Activated CD4-positive, alpha-beta T cell treated with anti-CD3 and anti-CD28 coated beads, Interleukin-2, amount 50 U/mL, for 1 hour (primary cell): ENCODE measurements around the gene TXN2.
"Not testable (repeated sequence)": the region's sequence is repeated elsewhere in the genome, so short reads cannot be mapped to it uniquely, and the experiment has no call there.

ENCODE experiments used
- DNase-seq: peaks from one replicate; pipeline ENCODE4 v3.0.0-alpha.2; 2020

TXN2 gene, protein sequence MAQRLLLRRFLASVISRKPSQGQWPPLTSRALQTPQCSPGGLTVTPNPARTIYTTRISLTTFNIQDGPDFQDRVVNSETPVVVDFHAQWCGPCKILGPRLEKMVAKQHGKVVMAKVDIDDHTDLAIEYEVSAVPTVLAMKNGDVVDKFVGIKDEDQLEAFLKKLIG

GRCh38 chr22:36481393-36482168 lies at the start of gene TXN2:
Gene TXN2 (minus strand): TSS chr22:36481640. CDS start chr22:36480837, 803 bp downstream.
- DNase-seq: peak; percentile 96

- DNase-seq: peak; percentile 97
These were observed 47.6 kb upstream of the TXN2 start, which contains the start of gene EIF3D for GRCh38 chr22:36528795-36529751. Gene EIF3D (minus strand): TSS chr22:36529166. CDS start chr22:36526121, 3,045 bp downstream.

- DNase-seq: no peak
These were observed 46.9 kb upstream of the TXN2 start for GRCh38 chr22:36528341-36528740.

DNA sequence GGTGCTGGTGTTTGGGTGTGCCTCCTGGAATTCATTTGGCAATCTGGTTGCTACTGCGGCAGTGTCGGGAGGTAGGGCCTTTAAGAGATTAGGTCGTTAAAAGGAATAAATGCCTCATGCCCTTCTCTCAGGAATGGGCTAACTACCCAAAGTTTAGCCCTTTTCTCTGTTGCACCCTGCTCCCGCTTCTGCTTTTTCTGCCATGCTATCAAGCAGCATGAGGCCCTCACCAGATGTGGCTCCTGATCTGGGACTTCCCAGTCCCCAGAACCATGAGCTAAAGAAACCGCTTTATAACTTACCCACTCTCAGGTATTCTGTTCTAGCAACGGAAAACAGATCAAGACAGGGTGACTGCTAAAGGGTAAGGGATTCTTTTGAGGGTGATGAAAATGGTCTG lies 41.2 kb upstream of the TXN2 start:
- DNase-seq: no peak

DNA sequence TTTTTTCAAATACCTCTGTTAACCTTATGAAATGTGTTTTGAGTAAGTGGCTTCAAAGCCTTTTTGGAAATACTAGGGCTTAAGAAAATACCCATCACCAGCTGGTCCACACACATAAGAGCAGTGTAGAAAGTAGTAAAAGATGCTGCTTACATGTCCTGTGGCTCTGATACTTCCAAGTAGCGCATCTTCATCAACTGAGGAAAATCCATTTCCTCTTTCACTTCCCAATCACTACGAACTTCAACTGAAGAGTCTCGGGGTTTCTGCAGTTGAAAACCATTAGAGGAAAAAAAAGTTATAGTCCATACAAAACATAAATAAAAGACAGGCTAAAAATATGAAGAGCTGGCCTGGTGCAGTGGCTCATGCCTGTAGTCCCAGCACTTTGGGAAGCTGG lies 39.0 kb upstream of the TXN2 start:
- DNase-seq: no peak

- DNase-seq: not testable (repeated sequence)
These were observed 38.5 kb upstream of the TXN2 start for GRCh38 chr22:36519906-36520305.

- no peak for DNase-seq
These were observed 33.3 kb upstream of the TXN2 start for GRCh38 chr22:36514766-36515165.

DNA sequence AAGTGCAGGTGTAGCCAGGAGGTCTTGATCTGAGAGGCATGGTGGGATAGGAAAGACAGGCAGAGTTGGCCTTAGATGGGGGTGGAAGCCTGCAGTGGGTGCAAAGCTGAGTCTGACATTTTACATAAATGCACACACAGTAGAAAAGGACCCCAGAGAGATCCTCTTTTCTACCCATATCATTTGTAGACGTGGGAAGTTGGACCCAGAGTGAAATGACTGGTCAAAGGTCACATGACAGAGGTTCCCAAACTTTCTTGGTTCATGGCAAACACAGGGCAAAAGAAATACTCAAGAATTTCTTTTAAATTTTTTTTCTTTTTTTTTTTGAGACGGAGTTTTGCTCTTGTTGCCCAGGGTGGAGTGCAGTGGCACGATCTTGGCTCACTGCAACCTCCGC lies 31.6 kb upstream of the TXN2 start:
- DNase-seq: no peak

GRCh38 chr22:36512333-36512732 lies 30.9 kb upstream of the TXN2 start:
- no peak for DNase-seq

- DNase-seq: peak; percentile 31
These were observed 29.8 kb upstream of the TXN2 start for GRCh38 chr22:36510966-36511881.

DNA sequence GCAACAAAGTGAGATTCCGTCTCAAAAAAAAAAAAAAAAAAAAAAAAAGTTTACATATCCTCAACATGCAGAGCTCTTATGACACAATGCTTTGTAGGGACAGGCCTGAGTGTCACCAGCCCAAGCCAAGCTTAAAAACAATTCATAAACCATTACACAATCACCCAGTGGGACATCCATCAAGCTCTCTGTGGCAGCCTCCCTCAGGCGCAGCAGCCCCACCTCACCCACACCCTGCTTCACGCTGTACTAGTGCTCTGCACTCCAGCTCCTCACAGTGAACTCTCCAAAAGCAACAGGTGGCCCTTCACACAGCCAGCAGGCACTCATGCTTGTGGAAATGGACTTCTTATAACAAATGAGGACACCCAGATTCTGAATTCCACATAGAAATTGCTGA lies 28.9 kb upstream of the TXN2 start:
- DNase-seq: no peak

GRCh38 chr22:36507518-36508010 lies 26.1 kb upstream of the TXN2 start:
- DNase-seq: no peak

DNA sequence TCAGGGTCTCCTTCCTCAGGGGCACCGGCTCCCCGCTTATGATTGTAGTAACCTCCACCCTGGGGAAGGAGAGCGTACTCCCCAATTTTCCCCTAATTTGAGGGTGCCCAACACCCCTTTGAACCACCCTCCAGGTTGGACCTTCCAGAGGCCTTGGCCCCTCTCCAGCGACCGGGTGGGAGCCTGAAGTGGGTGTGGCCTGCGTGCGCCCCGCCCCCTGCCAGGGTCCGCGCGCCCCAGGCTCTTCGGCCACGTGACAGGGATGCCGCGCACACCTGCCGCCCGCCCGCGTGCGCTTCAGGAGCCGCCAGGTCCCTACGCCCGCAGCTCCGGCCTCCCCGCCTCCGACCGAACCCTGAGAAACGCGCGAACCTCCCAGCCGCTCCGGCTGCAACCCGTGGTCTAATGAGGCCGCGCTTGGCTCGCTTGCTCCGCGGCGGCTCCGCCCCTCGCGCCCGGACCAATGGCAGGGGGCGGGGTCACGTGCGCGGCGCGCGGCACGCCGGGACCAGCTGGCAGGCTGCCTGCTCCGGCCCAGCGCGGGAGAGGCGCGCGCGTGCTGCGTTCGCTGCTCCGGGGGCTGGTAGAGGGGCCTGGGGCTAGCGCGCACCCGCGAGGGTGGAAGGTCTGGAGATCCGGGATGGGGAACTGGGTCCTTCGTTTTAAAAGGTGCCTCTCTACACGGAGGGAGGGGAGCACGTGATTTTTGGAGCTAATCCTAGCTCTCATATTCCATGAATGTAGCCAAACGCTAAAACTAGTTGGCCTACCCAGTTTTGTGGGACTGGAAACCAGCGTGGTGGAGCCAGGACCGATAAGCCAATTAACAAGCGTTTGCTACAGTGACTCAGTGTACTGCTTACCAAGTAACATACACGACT lies 25.4 kb upstream of the TXN2 start, which contains the start of gene FOXRED2:
Gene FOXRED2 (minus strand): TSS at position 404 of the 881 bp plus-strand sequence. CDS start 618 bp downstream, outside the sequence.
- DNase-seq: peak; percentile 86

DNA sequence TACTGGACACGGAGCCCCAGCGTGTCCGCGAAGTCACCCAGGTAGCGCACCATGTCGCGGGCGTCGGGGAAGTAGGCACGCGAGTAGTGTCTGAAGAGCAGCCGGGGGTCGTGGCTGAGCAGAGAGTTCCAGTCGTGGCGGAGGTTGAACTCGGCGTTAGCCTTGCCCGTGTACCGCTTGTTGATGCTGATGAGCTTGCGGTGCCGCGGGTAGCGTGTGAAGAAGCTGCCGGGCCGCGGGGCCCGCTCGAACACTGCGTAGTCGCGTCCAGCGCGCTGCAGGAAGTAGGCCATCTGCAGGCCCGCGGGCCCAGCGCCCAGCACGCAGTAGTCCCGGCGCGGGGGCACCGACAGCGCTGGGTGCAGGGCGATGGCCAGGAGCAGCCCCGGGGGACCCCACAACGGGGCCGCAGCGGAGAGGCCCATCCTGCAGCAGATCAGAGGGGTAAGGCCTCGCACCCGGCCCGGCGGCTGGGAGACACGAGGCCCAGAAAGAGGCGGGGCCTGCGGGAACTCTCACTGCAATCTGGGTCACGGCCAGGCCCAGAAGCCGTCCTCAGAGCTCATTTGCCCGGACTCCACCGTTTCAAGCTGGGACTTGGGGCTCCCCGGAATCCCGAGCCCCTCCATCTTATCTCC lies 24.7 kb upstream of the TXN2 start:
- DNase-seq: no peak

GRCh38 chr22:36497910-36498665 lies 16.6 kb upstream of the TXN2 start:
- no peak for DNase-seq

DNA sequence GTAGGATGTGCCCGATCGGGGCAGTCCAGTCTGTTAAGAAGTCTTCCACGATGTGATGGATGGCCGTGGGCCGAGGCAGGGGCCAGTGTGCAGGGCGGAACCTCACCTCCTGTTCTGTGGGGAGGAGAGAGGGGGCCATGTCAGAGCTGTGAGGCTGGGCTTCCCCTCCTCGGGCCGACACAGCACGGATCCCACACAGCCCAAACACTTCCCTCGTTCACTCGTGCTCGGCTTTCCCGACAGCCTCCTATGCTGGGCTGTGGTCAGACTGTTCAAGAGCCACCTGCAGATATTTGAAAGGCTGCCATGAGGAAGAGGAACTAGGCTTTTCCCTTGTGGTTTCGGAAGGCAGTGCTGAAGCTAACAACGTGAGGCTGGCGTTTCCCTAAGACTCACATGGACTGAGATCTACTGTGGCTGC lies 12.3 kb upstream of the TXN2 start:
- no peak for DNase-seq

DNA sequence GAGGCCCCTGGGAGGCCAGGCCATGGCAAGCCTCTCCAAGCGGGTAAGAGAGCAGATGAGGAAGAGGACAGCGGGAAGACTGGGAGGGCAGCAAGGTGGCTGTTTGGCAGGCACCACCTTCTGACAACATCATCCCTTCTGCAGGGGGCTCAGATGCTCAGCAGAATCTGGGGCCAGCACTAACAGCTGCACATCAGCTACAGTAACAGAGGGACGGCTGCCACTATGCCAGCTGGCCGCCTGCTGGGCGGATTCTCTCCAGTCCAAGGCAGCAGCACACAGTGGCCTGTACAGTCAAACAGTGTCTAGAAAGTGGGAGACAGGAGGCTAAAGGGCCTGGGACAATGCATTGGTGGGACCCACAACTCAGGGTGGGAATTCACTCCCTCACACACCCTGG lies 10.7 kb upstream of the TXN2 start:
- DNase-seq: no peak

DNA sequence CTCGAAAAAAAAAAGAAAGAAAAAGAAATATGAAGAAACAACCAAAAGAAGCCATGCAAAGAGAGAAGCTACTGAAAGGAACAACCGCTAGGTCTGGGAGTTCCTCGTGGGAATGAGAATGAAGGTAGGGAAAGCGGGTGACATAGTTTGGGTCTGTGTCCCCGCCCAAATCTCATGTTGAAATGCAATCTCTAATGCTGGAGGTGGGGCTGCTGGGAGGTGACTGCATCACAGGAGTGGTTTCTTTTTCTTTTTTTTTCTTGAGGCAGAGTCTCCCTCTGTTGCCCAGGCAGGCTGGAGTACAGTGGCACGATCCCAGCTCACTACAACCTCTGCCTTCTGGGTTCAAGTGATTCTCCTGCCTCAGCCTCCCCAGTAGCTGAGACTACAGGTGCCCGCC lies 9.7 kb upstream of the TXN2 start:
- no peak for DNase-seq

DNA sequence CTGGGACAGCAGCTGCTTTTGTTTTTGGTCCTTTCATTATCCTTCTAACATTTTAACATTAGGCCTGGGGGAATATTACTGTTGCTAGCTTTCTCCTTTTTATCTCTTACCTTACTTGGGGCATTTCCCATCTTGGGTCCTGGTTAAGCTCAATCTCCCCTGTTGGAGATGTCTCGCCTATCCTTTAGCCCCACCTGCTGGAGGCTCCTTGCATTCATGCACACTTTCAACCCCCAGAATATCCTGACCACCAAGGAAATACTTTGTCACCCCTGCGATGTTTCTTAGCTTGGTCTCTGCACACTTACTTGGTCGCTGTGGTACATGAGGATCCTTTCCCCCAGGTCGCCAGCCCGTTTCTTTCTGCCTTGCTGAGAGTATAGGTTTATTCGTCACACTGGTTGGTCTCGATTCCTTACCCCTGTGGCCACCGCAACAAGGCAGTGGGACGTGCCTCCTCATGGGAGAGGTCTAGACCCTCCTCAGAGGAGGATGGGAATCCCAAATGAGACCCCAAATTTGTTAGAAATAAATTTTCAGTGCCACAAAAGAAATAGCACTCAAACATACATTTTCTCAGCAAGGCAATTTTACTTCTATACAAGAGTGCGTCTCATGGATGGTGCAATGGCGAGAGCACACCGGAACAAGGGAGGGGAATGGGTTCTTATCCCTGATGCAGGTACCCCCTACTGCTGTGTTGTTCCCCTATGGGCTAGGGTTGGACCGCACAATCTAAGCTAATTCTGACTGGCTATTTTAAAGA lies 5.4 kb upstream of the TXN2 start:
- DNase-seq: peak; percentile 67
